Mammary epithelial cell (primary cell): ENCODE data around the gene ATXN1.

Experiments
- CTCF ChIP-seq, 2 donors: IDR thresholded peaks in 1 of 2; conservative IDR thresholded peaks in 1 of 2; 2 replicates each; pipeline ENCODE4 v1.5.1; 2011 to 2012; ENCODE audit warnings: inconsistent platforms in 2 of 2, low read length in 2 of 2, mild to moderate bottlenecking in 2 of 2, control low read depth in 1 of 2, low read depth in 1 of 2; ENCODE audit not compliant: insufficient read depth in 1 of 2; ENCODE audit errors: extremely low read depth in 1 of 2
- EZH2 ChIP-seq: IDR thresholded peaks from 2 replicates; pipeline ENCODE4 v1.6.1; 2012; ENCODE audit warnings: low read length, inconsistent platforms, borderline replicate concordance

DNA sequence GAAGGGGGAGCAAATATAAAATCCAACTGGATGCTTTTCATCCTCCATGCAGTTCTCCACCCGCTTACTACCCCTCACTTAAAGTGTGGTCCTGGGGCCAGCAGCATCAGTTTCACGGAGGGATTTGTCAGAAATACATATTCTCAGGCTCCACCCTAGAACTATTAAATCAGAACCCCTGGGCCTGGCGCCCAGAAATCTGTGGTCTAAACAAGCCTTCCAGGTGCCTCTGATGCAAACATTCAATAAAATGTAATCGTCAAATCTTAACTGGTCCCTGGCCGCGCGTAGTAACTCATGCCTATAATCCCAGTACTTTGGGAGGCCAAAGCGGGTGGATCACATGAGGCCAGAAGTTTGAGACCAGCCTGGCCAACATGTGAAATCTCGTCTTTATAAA, 47.7 kb downstream of the ATXN1 start:
- no peak for TF ChIP-seq CTCF (conservative IDR thresholded peaks at IDR 0.05 in 1 of 2, IDR thresholded peaks at IDR 0.05 in 1 of 2; ENCODE audit: extremely low read depth in 1 of 2, insufficient read depth in 1 of 2, low read depth in 1 of 2, low read length in 2 of 2)
- no peak for TF ChIP-seq EZH2
